SK-N-SH (cell line): ENCODE results near the gene DDX54. TPM values are rescaled to one million over a fixed set of nuclear protein-coding genes. Genes with fewer than 3 reads are reported as not detected.

Experiments
- CTCF ChIA-PET: fragments of 300-600, 350-600 bp; formaldehyde crosslinking; extraction: SDS; loops from one replicate; lab custom pipeline; 2021; lab: Yijun Ruan, JAX
- POLR2A ChIA-PET: fragments of 350-600 bp; sonication (Branson Sonifier 250); formaldehyde crosslinking; extraction: SDS; loops from one replicate; lab custom pipeline; 2020; ENCODE audit warnings: antibody characterized with exemption, inconsistent platforms; lab: Yijun Ruan, JAX
- DNase-seq: peaks from one replicate; pipeline ENCODE4 v3.0.0; 2012
- H2AFZ ChIP-seq: fragments of 200-600 bp; sonication (generic); 2 replicates; pipeline ENCODE4 v1.8.1; 2016; ENCODE audit warnings: antibody characterized with exemption, mild to moderate bottlenecking, low read depth
- H3F3A ChIP-seq: fragments of 200-600 bp; sonication (generic); replicated peaks from 2 replicates; pipeline ENCODE3; 2016; ENCODE audit warnings: antibody characterized with exemption, mild to moderate bottlenecking; ENCODE audit not compliant: insufficient read depth
- H3K27ac ChIP-seq, 2 experiments: fragments of 200-500 bp in 1 of 2; fragments of 200-600 bp in 1 of 2; sonication (Bioruptor generic) in 1 of 2; sonication (generic), shearing (Covaris generic) in 1 of 2; 2 replicates each; pipeline versions ENCODE4 v1.5.1 to v1.6.1; 2014 to 2016; ENCODE audit warnings: low read depth in 2 of 2, inconsistent platforms in 1 of 2, low read length in 1 of 2, mild to moderate bottlenecking in 1 of 2, mixed read lengths in 1 of 2
- H3K27me3 ChIP-seq: fragments of 200-600 bp; sonication (generic), shearing (Covaris generic); 2 replicates; pipeline ENCODE4 v1.6.1; 2016; ENCODE audit warnings: mixed run types; ENCODE audit not compliant: insufficient read depth
- H3K36me3 ChIP-seq, 2 experiments: fragments of 200-500 bp in 1 of 2; fragments of 200-600 bp in 1 of 2; sonication (Bioruptor generic) in 1 of 2; sonication (generic) in 1 of 2; replicated peaks in 1 of 2; 2 replicates each; pipeline versions ENCODE3 to v1.5.1; 2014 to 2016; ENCODE audit warnings: low read length in 1 of 2, mild to moderate bottlenecking in 1 of 2; ENCODE audit not compliant: insufficient read depth in 2 of 2, control insufficient read depth in 1 of 2
- H3K4me1 ChIP-seq, 2 experiments: fragments of 200-500 bp in 1 of 2; fragments of 200-600 bp in 1 of 2; sonication (Bioruptor generic) in 1 of 2; sonication (generic), shearing (Covaris generic) in 1 of 2; 2 replicates each; pipeline versions ENCODE4 v1.5.1 to v1.6.1; 2014 to 2016; ENCODE audit warnings: low read depth in 1 of 2, low read length in 1 of 2, mixed run types in 1 of 2; ENCODE audit not compliant: insufficient read depth in 2 of 2, control insufficient read depth in 1 of 2
- H3K4me2 ChIP-seq: fragments of 200-600 bp; sonication (generic), shearing (Covaris generic); 2 replicates; pipeline ENCODE4 v1.6.1; 2017; ENCODE audit warnings: mixed run types
- H3K4me3 ChIP-seq, 2 experiments: fragments of 200-500 bp in 1 of 2; fragments of 200-600 bp in 1 of 2; sonication (Bioruptor generic) in 1 of 2; sonication (generic), shearing (Covaris generic) in 1 of 2; 2 replicates each; pipeline versions ENCODE4 v1.5.1 to v1.8.1; 2014 to 2016; ENCODE audit warnings: low read depth in 2 of 2, inconsistent platforms in 1 of 2, low read length in 1 of 2, mild to moderate bottlenecking in 1 of 2, mixed read lengths in 1 of 2, moderate library complexity in 1 of 2
- H3K79me2 ChIP-seq: fragments of 200-600 bp; sonication (generic); 2 replicates; pipeline ENCODE4 v1.8.1; 2017; ENCODE audit warnings: mild to moderate bottlenecking; ENCODE audit not compliant: insufficient read depth
- H3K9ac ChIP-seq: fragments of 200-600 bp; sonication (generic); 2 replicates; pipeline ENCODE4 v1.6.1; 2017; ENCODE audit warnings: mixed run types
- H3K9me2 ChIP-seq: fragments of 200-600 bp; sonication (generic); 2 replicates; pipeline ENCODE4 v1.6.1; 2017; ENCODE audit warnings: mixed run types
- H3K9me3 ChIP-seq: fragments of 200-600 bp; sonication (generic); 2 replicates; pipeline ENCODE4 v1.6.1; 2017; ENCODE audit warnings: mixed run types, mild to moderate bottlenecking, moderate library complexity
- H4K20me1 ChIP-seq: fragments of 200-600 bp; sonication (generic); 2 replicates; pipeline ENCODE4 v1.6.1; 2017; ENCODE audit warnings: mild to moderate bottlenecking, mixed run types; ENCODE audit not compliant: insufficient read depth
- CHD2 ChIP-seq: fragments of 150-350 bp; IDR thresholded peaks from 2 replicates; pipeline ENCODE4 v1.6.1; 2018; ENCODE audit warnings: low read length; ENCODE audit not compliant: partially characterized antibody
- ELF1 ChIP-seq: IDR thresholded peaks from 2 replicates; pipeline ENCODE4 v1.4.0; 2012
- EP300 ChIP-seq, 2 experiments: IDR thresholded peaks; 2 replicates each; pipeline versions ENCODE4 v1.4.0 to v1.6.1; 2012; ENCODE audit warnings: borderline replicate concordance in 1 of 2, low read depth in 1 of 2, low read length in 1 of 2
- EZH2phosphoT487 ChIP-seq: fragments of 200-600 bp; sonication (generic); IDR thresholded peaks from 2 replicates; pipeline ENCODE4 v1.6.1; 2017; ENCODE audit warnings: low read depth, mixed run types, mild to moderate bottlenecking, antibody characterized with exemption, moderate library complexity, borderline replicate concordance
- IRF3 ChIP-seq: fragments of 150-350 bp; IDR thresholded peaks from 2 replicates; pipeline ENCODE4 v1.6.1; 2016; ENCODE audit warnings: mild to moderate bottlenecking, low read depth, low read length
- JUND ChIP-seq: IDR thresholded peaks from 2 replicates; pipeline ENCODE4 v1.4.0; 2012
- NFIC ChIP-seq: IDR thresholded peaks from 2 replicates; pipeline ENCODE4 v1.4.0; 2012; ENCODE audit warnings: borderline replicate concordance
- NRF1 ChIP-seq: IDR thresholded peaks from 2 replicates; pipeline ENCODE4 v1.6.1; 2012; ENCODE audit warnings: low read depth, mild to moderate bottlenecking, low read length
- PBX3 ChIP-seq: IDR thresholded peaks from 2 replicates; pipeline ENCODE4; 2012
- POLR2AphosphoS5 ChIP-seq: IDR thresholded peaks from 2 replicates; pipeline ENCODE4 v1.6.1; 2012; ENCODE audit warnings: low read depth, low read length
- RXRA ChIP-seq: IDR thresholded peaks from 2 replicates; pipeline ENCODE4 v1.4.0; 2012; ENCODE audit warnings: low read depth, mild to moderate bottlenecking, borderline replicate concordance
- SMC3 ChIP-seq: IDR thresholded peaks from 2 replicates; pipeline ENCODE4 v1.6.1; 2012; ENCODE audit warnings: low read depth, low read length, improper control_type of control experiment
- TCF12 ChIP-seq: IDR thresholded peaks from 2 replicates; pipeline ENCODE4 v1.4.0; 2012
- WGBS: methylation state at CpG from one replicate; pipeline ENCODE4 v1.1.6; 2017; ENCODE audit warnings: low lambda C conversion rate; 5-methylcytosine and 5-hydroxymethylcytosine counted together
- polyA plus RNA-seq, 3 experiments: library from polyadenylated mRNA; depleted of rRNA; stranded (reverse); fragments of >200 nt; gene quantifications; 2 replicates each; pipeline ENCODE4 v1.2.3, GENCODE V29; 2012
- TF ChIP-seq, protein P1 (sequence below): IDR thresholded peaks from 2 replicates; pipeline ENCODE4 v1.6.1; 2012; ENCODE audit warnings: mild to moderate bottlenecking, low read depth, low read length, moderate library complexity
- TF ChIP-seq, protein P2 (sequence below): fragments of 200-600 bp; sonication (generic); IDR thresholded peaks from 2 replicates; pipeline ENCODE4 v1.6.1; 2017; ENCODE audit warnings: antibody characterized with exemption, mild to moderate bottlenecking, moderate library complexity
- TF ChIP-seq, protein P3 (sequence below): IDR thresholded peaks from 2 replicates; pipeline ENCODE4 v1.4.0; 2012; ENCODE audit warnings: low read depth, borderline replicate concordance

The DDX54 gene
- polyA plus RNA-seq, 1 of the 3 experiments (the other 2 are of a cell fraction): 69.9 TPM

GRCh38 chr12:113201187-113202177 is 16.2 kb upstream of the DDX54 start:
- H3K4me1 ChIP-seq: peaks cover 0 to 10% of the 10 kb centered on the region in 2 experiments; a peak in 1 of 4 replicates
- H3K27ac ChIP-seq: no peak overlapping the region
- H4K20me1 ChIP-seq: no peaks in the 10 kb centered on the region
- H3K9ac ChIP-seq: no peak overlapping the region
- CTCF ChIA-PET: interaction anchor here (1.4 to 3.7 kb wide), 2 partner anchors 181 to 224 kb away, joined by 3 to 14 read pairs; no protein-coding TSS in a partner anchor
- H3F3A ChIP-seq: peaks cover 4% of the 10 kb centered on the region
- no peak overlapping the region for H2AFZ ChIP-seq
- no peak overlapping the region for H3K4me2 ChIP-seq
- H3K27me3 ChIP-seq: no peaks in the 10 kb centered on the region
- TF ChIP-seq, protein P1, sequence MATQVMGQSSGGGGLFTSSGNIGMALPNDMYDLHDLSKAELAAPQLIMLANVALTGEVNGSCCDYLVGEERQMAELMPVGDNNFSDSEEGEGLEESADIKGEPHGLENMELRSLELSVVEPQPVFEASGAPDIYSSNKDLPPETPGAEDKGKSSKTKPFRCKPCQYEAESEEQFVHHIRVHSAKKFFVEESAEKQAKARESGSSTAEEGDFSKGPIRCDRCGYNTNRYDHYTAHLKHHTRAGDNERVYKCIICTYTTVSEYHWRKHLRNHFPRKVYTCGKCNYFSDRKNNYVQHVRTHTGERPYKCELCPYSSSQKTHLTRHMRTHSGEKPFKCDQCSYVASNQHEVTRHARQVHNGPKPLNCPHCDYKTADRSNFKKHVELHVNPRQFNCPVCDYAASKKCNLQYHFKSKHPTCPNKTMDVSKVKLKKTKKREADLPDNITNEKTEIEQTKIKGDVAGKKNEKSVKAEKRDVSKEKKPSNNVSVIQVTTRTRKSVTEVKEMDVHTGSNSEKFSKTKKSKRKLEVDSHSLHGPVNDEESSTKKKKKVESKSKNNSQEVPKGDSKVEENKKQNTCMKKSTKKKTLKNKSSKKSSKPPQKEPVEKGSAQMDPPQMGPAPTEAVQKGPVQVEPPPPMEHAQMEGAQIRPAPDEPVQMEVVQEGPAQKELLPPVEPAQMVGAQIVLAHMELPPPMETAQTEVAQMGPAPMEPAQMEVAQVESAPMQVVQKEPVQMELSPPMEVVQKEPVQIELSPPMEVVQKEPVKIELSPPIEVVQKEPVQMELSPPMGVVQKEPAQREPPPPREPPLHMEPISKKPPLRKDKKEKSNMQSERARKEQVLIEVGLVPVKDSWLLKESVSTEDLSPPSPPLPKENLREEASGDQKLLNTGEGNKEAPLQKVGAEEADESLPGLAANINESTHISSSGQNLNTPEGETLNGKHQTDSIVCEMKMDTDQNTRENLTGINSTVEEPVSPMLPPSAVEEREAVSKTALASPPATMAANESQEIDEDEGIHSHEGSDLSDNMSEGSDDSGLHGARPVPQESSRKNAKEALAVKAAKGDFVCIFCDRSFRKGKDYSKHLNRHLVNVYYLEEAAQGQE: no peak
- TF ChIP-seq, protein P2, sequence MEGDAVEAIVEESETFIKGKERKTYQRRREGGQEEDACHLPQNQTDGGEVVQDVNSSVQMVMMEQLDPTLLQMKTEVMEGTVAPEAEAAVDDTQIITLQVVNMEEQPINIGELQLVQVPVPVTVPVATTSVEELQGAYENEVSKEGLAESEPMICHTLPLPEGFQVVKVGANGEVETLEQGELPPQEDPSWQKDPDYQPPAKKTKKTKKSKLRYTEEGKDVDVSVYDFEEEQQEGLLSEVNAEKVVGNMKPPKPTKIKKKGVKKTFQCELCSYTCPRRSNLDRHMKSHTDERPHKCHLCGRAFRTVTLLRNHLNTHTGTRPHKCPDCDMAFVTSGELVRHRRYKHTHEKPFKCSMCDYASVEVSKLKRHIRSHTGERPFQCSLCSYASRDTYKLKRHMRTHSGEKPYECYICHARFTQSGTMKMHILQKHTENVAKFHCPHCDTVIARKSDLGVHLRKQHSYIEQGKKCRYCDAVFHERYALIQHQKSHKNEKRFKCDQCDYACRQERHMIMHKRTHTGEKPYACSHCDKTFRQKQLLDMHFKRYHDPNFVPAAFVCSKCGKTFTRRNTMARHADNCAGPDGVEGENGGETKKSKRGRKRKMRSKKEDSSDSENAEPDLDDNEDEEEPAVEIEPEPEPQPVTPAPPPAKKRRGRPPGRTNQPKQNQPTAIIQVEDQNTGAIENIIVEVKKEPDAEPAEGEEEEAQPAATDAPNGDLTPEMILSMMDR: no peak
- TF ChIP-seq EP300 (IDR thresholded peaks at IDR 0.05; ENCODE audit: borderline replicate concordance in 1 of 2, low read depth in 1 of 2, low read length in 1 of 2): no peak
- no peak for TF ChIP-seq IRF3
- no peak for TF ChIP-seq NFIC
- TF ChIP-seq EZH2phosphoT487: no peak
- TF ChIP-seq TCF12: no peak
- no peak for TF ChIP-seq POLR2AphosphoS5
- TF ChIP-seq, protein P3, sequence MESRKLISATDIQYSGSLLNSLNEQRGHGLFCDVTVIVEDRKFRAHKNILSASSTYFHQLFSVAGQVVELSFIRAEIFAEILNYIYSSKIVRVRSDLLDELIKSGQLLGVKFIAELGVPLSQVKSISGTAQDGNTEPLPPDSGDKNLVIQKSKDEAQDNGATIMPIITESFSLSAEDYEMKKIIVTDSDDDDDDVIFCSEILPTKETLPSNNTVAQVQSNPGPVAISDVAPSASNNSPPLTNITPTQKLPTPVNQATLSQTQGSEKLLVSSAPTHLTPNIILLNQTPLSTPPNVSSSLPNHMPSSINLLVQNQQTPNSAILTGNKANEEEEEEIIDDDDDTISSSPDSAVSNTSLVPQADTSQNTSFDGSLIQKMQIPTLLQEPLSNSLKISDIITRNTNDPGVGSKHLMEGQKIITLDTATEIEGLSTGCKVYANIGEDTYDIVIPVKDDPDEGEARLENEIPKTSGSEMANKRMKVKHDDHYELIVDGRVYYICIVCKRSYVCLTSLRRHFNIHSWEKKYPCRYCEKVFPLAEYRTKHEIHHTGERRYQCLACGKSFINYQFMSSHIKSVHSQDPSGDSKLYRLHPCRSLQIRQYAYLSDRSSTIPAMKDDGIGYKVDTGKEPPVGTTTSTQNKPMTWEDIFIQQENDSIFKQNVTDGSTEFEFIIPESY: no peak
- no peak for TF ChIP-seq NRF1
- TF ChIP-seq JUND: no peak
- TF ChIP-seq RXRA: no peak
- no peak for TF ChIP-seq SMC3
- TF ChIP-seq CHD2: no peak
- no peak for TF ChIP-seq ELF1
- TF ChIP-seq PBX3: no peak
- TF ChIP-seq, all 33 proteins: peak for 0
- H3K9me3 ChIP-seq: no peaks in the 10 kb centered on the region
- WGBS: 93% methylated on average over 9 of the region's 14 CpGs
- H3K79me2 ChIP-seq: no peaks in the 10 kb centered on the region
- no peak for DNase-seq
- no peaks in the 10 kb centered on the region for H3K9me2 ChIP-seq
- H3K4me3 ChIP-seq: no peak overlapping the region
- POLR2A ChIA-PET: no interaction called here
- H3K36me3 ChIP-seq: no peaks in the 10 kb centered on the region
